GM12878 (cell line): ENCODE measurements around the gene PIF1. TPM values are rescaled to one million over a fixed set of nuclear protein-coding genes. Genes with fewer than 3 reads are reported as not detected.

Experiments used
- ATAC-seq: fragments of 200-7000 bp; cut with Tn5 transposase; 3 replicates; pipeline ENCODE4 v1.9.1; 2020; ENCODE audit warnings: mild to moderate bottlenecking, moderate library complexity
- BruUV-seq: library from RNA; stranded (reverse); fragments of 400-500 nt; replicated peaks from 2 replicates; lab custom pipeline; 2021; lab: Mats Ljungman, UMichigan
- CTCF ChIA-PET: fragments of 300-600 bp; sonication (Branson Sonifier 250); formaldehyde crosslinking; extraction: SDS; loops from one replicate; lab custom pipeline; 2021; ENCODE audit warnings: inconsistent platforms; lab: Yijun Ruan, JAX
- POLR2A ChIA-PET: fragments of 350-600 bp; formaldehyde crosslinking; extraction: SDS; loops from one replicate; lab custom pipeline; 2021; ENCODE audit warnings: inconsistent platforms; lab: Charles Lee
- RAD21 ChIA-PET: fragments of 300-600 bp; sonication (Branson Sonifier 250); formaldehyde crosslinking; loops from one replicate; lab custom pipeline; 2023; ENCODE audit warnings: antibody characterized with exemption; ENCODE audit not compliant: unreplicated experiment; lab: Charles Lee
- SMC1A ChIA-PET: fragments of 300-600 bp; sonication (Branson Sonifier 250); formaldehyde crosslinking; loops from one replicate; lab custom pipeline; 2023; ENCODE audit not compliant: unreplicated experiment, uncharacterized antibody; lab: Charles Lee
- DNase-seq: peaks from one replicate; pipeline ENCODE4 v3.0.0-alpha.2; 2011; ENCODE audit warnings: low read depth, low spot score
- FAIRE-seq: peaks from 3 replicates; lab custom pipeline; 2011; peaks lifted over from hg19 to GRCh38; lab: Jason Lieb, UNC
- H2AFZ ChIP-seq: 2 replicates; pipeline ENCODE4 v1.6.0; 2011; ENCODE audit warnings: low read depth, low read length, control low read depth; ENCODE audit not compliant: control insufficient read depth
- H3K27ac ChIP-seq: 2 replicates; pipeline ENCODE4 v1.5.1; 2011; ENCODE audit warnings: control low read depth; ENCODE audit not compliant: control insufficient read depth, insufficient read depth
- H3K27me3 ChIP-seq, 2 experiments: replicated peaks in 1 of 2; 2 replicates each; pipeline versions ENCODE4 v1.6.0 to v1.6.1; 2011; ENCODE audit warnings: low read length in 1 of 2; ENCODE audit not compliant: control insufficient read depth in 2 of 2, insufficient read depth in 2 of 2
- H3K36me3 ChIP-seq, 2 experiments: 2 replicates each; pipeline ENCODE4 v1.5.1; 2011; ENCODE audit warnings: low read length in 1 of 2; ENCODE audit not compliant: control insufficient read depth in 2 of 2, insufficient read depth in 2 of 2
- H3K4me1 ChIP-seq: 2 replicates; pipeline ENCODE4 v1.6.1; 2011; ENCODE audit warnings: mild to moderate bottlenecking, low read length, moderate library complexity, mixed read lengths; ENCODE audit not compliant: control insufficient read depth, insufficient read depth
- H3K4me2 ChIP-seq: 2 replicates; pipeline ENCODE4 v1.6.0; 2011; ENCODE audit warnings: control low read depth; ENCODE audit not compliant: control insufficient read depth, insufficient read depth
- H3K4me3 ChIP-seq: fragments of 200-600 bp; sonication (generic); 2 replicates; pipeline ENCODE4 v1.5.1; 2016
- H3K79me2 ChIP-seq: 2 replicates; pipeline ENCODE4 v1.6.0; 2011; ENCODE audit warnings: low read length; ENCODE audit not compliant: control insufficient read depth, insufficient read depth
- H3K9ac ChIP-seq: 2 replicates; pipeline ENCODE4 v1.8.0; 2011; ENCODE audit warnings: low read length, control low read depth, mixed read lengths; ENCODE audit not compliant: control insufficient read depth, insufficient read depth
- H3K9me3 ChIP-seq: replicated peaks from 3 replicates; pipeline ENCODE4 v1.5.1; 2011; ENCODE audit warnings: mild to moderate bottlenecking, low read length; ENCODE audit not compliant: control insufficient read depth, insufficient read depth
- H4K20me1 ChIP-seq: 2 replicates; pipeline ENCODE4 v1.6.0; 2011; ENCODE audit not compliant: control insufficient read depth, insufficient read depth
- FOXK2 ChIP-seq: fragments of 450-650 bp; IDR thresholded peaks from 2 replicates; pipeline ENCODE4 v1.6.1; 2017; ENCODE audit warnings: mild to moderate bottlenecking, moderate library complexity
- GABPA ChIP-seq: IDR thresholded peaks from 2 replicates; pipeline ENCODE4 v1.6.1; 2014; ENCODE audit warnings: antibody characterized with exemption, low read depth, mild to moderate bottlenecking, inconsistent platforms
- NFYA ChIP-seq: IDR thresholded peaks from 2 replicates; pipeline ENCODE4 v1.6.1; 2011; ENCODE audit warnings: low read depth, mild to moderate bottlenecking, low read length, improper control_type of control experiment, borderline replicate concordance
- WGBS: methylation state at CpG from one replicate; pipeline ENCODE4 v1.1.6; 2016; ENCODE audit warnings: low lambda C conversion rate; ENCODE audit not compliant: insufficient replicate concordance, insufficient coverage; ENCODE audit errors: missing lambda C conversion rate; 5-methylcytosine and 5-hydroxymethylcytosine counted together
- in situ Hi-C: fragments of 300-500 bp; cut with MboI; formaldehyde crosslinking; loops from 9 replicates; pipeline ENCODE4 v1.14.3; 2018; ENCODE audit warnings: mixed read lengths
- intact Hi-C: fragments of 100-400 bp; cut with micrococcal nuclease; formaldehyde crosslinking; loops from one replicate; pipeline ENCODE4 v1.14.2; 2022; ENCODE audit not compliant: unreplicated experiment
- polyA plus RNA-seq, 11 experiments: library from polyadenylated mRNA; depleted of rRNA in 4 of 11; unstranded in 6 of 11; stranded (reverse) in 5 of 11; fragments of >200 nt; fragmentation: Nextera tagmentation in 4 of 11; fragmentation: Illumina TruSeq in 1 of 11; extraction: Ambion mirVana in 4 of 11; extraction: Trizol in 1 of 11; gene quantifications; 1 replicate in 1 of 11; 2 replicates in 10 of 11; pipeline versions ENCODE4 v1.2.1 to v1.2.3, GENCODE V29; 2011 to 2016; ENCODE audit warnings: inconsistent platforms in 2 of 11, missing spikeins in 2 of 11, low read depth in 1 of 11
- total RNA-seq, 4 experiments: library from RNA; depleted of rRNA in 3 of 4; stranded (reverse); fragments of >200 nt in 3 of 4; fragmentation: Illumina TruSeq in 1 of 4; extraction: Trizol in 1 of 4; gene quantifications; 2 replicates each; pipeline versions ENCODE4 v1.2.1 to v1.2.3, GENCODE V29; 2013 to 2021
- TF ChIP-seq, protein P1 (sequence below): fragments of 450-650 bp; conservative IDR thresholded peaks from 2 replicates; pipeline ENCODE4 v1.6.1; 2017; ENCODE audit warnings: mild to moderate bottlenecking, moderate library complexity

Gene PIF1
- total and polyA plus RNA-seq, 10 of the 15 experiments (the other 5 are each of a cell fraction or from before 2014, with no cell fraction given) = 3.7 to 68.9 (median 31.1) TPM

DNA sequence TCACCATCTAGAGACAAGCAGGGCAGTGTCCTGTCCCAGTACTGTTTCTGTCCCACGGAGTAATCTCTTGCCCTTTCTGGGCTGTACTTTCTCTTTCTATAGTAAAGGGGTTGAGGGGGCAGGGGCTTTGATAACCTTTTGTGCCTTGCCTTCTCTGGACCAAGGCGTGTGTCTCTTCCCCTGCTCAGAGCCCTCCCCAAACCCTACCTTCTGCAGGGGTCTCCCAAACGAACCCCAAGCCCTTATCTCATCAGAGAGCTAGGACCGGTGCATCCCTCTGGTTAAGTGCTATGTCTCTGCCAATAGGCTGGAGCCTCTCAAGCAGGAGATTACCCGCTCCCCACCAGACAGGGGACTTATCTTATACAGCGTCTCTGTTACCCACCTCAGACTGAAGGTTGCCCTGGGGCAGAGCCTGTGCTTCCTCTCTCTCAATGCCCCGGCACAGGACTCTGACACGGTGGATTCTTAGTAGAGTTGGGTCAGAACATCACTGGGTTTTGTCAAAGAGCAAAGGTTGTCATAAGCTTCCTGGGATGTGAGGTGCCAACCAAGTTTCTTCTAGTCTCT, 19.2 kb upstream of the PIF1 start:
- H4K20me1 ChIP-seq = no peaks in the 10 kb centered on the region
- H3K9ac ChIP-seq = peak overlapping the region; percentile 81
- no peaks in the 10 kb centered on the region for H3K27me3 ChIP-seq
- FAIRE-seq = no peak
- in situ Hi-C loops (no loop called here), intact Hi-C loops (loop anchor here (1.0 kb wide), 1 partner anchor 49 kb away; no protein-coding TSS in a partner anchor)
- peaks cover 2 to 7% of the 10 kb centered on the region in 2 experiments for H3K36me3 ChIP-seq
- ATAC-seq = peak; percentile 56
- peaks cover 69% of the 10 kb centered on the region for H3K79me2 ChIP-seq
- POLR2A ChIA-PET = interaction anchor here (0.6 to 5.3 kb wide), 12 partner anchors 9 to 473 kb away, joined by 3 to 127 read pairs (median 6); partner anchors contain the start of genes ANKDD1A and PIF1
- RAD21 ChIA-PET = interaction anchor here (0.6 to 6.8 kb wide), 12 partner anchors 19 to 88 kb away, joined by 3 to 129 read pairs (median 10); partner anchors contain the start of gene PIF1
- H3K27ac ChIP-seq = peak overlapping the region; percentile 79
- DNase-seq = no peak
- BruUV-seq = no TSS peak
- SMC1A ChIA-PET = interaction anchor here (0.6 to 6.5 kb wide), 15 partner anchors 9 to 180 kb away, joined by 3 to 116 read pairs (median 4); no protein-coding TSS in a partner anchor
- no peaks in the 10 kb centered on the region for H3K9me3 ChIP-seq
- no peak overlapping the region for H2AFZ ChIP-seq
- WGBS = 2% methylated on average over 8 of the region's 8 CpGs
- TF ChIP-seq GABPA = no peak
- TF ChIP-seq, protein P1, sequence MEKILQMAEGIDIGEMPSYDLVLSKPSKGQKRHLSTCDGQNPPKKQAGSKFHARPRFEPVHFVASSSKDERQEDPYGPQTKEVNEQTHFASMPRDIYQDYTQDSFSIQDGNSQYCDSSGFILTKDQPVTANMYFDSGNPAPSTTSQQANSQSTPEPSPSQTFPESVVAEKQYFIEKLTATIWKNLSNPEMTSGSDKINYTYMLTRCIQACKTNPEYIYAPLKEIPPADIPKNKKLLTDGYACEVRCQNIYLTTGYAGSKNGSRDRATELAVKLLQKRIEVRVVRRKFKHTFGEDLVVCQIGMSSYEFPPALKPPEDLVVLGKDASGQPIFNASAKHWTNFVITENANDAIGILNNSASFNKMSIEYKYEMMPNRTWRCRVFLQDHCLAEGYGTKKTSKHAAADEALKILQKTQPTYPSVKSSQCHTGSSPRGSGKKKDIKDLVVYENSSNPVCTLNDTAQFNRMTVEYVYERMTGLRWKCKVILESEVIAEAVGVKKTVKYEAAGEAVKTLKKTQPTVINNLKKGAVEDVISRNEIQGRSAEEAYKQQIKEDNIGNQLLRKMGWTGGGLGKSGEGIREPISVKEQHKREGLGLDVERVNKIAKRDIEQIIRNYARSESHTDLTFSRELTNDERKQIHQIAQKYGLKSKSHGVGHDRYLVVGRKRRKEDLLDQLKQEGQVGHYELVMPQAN = 0 out of 2 replicates have a peak, but pooled peaks have one; percentile 13
- peak; percentile 56 for TF ChIP-seq FOXK2
- no peak for TF ChIP-seq NFYA
- CTCF ChIA-PET = interaction anchor here (0.6 to 5.1 kb wide), 13 partner anchors 9 to 217 kb away, joined by 3 to 78 read pairs (median 4); partner anchors contain the start of gene PIF1
- H3K4me3 ChIP-seq = peak overlapping the region; percentile 99
- peaks cover 26% of the 10 kb centered on the region for H3K4me1 ChIP-seq
- H3K4me2 ChIP-seq = peak overlapping the region; percentile 99
